Femur (tissue), 1 donor: Measurements from ENCODE around the gene GLRA1.
"Not testable (repeated sequence)": the region's sequence is repeated elsewhere in the genome, so short reads cannot be mapped to it uniquely, and the experiment has no call there.

Source experiments
- DNase-seq: peaks from one replicate; pipeline ENCODE4 v3.0.0-alpha.2; 2017

GLRA1 gene

GRCh38 chr5:151912360-151912759, 12.3 kb downstream of the GLRA1 start:
- no peak for DNase-seq

GRCh38 chr5:151911011-151911410, 13.6 kb downstream of the GLRA1 start:
- DNase-seq: no peak

GRCh38 chr5:151909628-151910027, 15.0 kb downstream of the GLRA1 start:
- no peak for DNase-seq

GRCh38 chr5:151906246-151906645, 18.4 kb downstream of the GLRA1 start:
- no peak for DNase-seq

GRCh38 chr5:151905557-151905961, 19.1 kb downstream of the GLRA1 start:
- DNase-seq: no peak

GRCh38 chr5:151904909-151905308, 19.7 kb downstream of the GLRA1 start:
- no peak for DNase-seq

GRCh38 chr5:151904127-151904526, 20.5 kb downstream of the GLRA1 start:
- no peak for DNase-seq

GRCh38 chr5:151903243-151903653, 21.4 kb downstream of the GLRA1 start:
- no peak for DNase-seq

GRCh38 chr5:151902215-151902614, 22.4 kb downstream of the GLRA1 start:
- DNase-seq: no peak

GRCh38 chr5:151901611-151902010, 23.0 kb downstream of the GLRA1 start:
- DNase-seq: no peak

- no peak for DNase-seq
These were observed 23.8 kb downstream of the GLRA1 start for GRCh38 chr5:151900891-151901290.

GRCh38 chr5:151899399-151899798, 25.3 kb downstream of the GLRA1 start:
- DNase-seq: no peak

- DNase-seq: no peak
These were observed 26.8 kb downstream of the GLRA1 start for GRCh38 chr5:151897896-151898295.

- no peak for DNase-seq
These were observed 27.6 kb downstream of the GLRA1 start for GRCh38 chr5:151897020-151897552.

- no peak for DNase-seq
These were observed 28.5 kb downstream of the GLRA1 start for GRCh38 chr5:151896031-151896691.

GRCh38 chr5:151895660-151896030, 29.0 kb downstream of the GLRA1 start:
- DNase-seq: no peak

GRCh38 chr5:151893485-151893884, 31.2 kb downstream of the GLRA1 start:
- DNase-seq: not testable (repeated sequence)

- no peak for DNase-seq
These were observed 32.3 kb downstream of the GLRA1 start for GRCh38 chr5:151892393-151892792.

GRCh38 chr5:151890299-151890698, 34.4 kb downstream of the GLRA1 start:
- no peak for DNase-seq

GRCh38 chr5:151889614-151890013, 35.0 kb downstream of the GLRA1 start:
- DNase-seq: no peak

- DNase-seq: no peak
These were observed 37.9 kb downstream of the GLRA1 start for GRCh38 chr5:151886546-151887275.

GRCh38 chr5:151885138-151885908, 39.3 kb downstream of the GLRA1 start:
- DNase-seq: no peak

- DNase-seq: no peak
These were observed 42.9 kb downstream of the GLRA1 start for GRCh38 chr5:151881621-151882225.
